HG03097 (cell line): ENCODE data around the gene SALL4.
"Not testable (repeated sequence)": the region's sequence is repeated elsewhere in the genome, so short reads cannot be mapped to it uniquely, and the experiment has no call there.

Experiments
- ATAC-seq: cut with Tn5 transposase; IDR thresholded peaks from one replicate; pipeline ENCODE4 v1.9.1; 2021; ENCODE audit not compliant: unreplicated experiment, low FRiP score

The SALL4 gene

GRCh38 chr20:51802170-51802751, at the start of gene SALL4:
Gene SALL4 (minus strand): TSS chr20:51802521. CDS start chr20:51802408, 113 bp downstream.
- no peak for ATAC-seq

- ATAC-seq, result no peak
Observed at GRCh38 chr20:51848346-51848745, 46.0 kb upstream of the SALL4 start.

DNA sequence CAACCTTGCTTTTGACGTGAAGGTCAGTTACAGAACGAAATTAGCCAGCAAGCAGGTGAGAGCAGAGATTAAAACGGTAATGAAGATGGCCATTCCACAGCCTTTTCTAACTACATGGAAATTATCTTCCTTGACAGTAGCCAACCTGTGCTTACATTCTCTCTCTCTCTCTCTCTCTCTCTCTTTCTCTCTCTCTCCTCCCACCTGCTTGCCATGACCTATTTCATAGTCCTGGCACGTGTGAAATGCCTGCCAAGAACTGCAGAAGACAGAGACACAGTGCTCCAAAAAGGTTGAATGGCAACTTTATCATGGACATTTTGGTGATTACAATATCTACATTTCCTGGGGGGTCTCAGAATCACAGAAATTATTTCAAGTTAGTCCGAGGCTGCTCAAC, 38.5 kb upstream of the SALL4 start:
- no peak for ATAC-seq

GRCh38 chr20:51837876-51838420, 35.6 kb upstream of the SALL4 start:
- ATAC-seq, result no peak

GRCh38 chr20:51837436-51837835, 35.1 kb upstream of the SALL4 start:
- ATAC-seq, result no peak

GRCh38 chr20:51833326-51833725, 31.0 kb upstream of the SALL4 start:
- ATAC-seq, result no peak

GRCh38 chr20:51832276-51832675, 30.0 kb upstream of the SALL4 start:
- no peak for ATAC-seq

- no peak for ATAC-seq
Observed at GRCh38 chr20:51831866-51832265, 29.5 kb upstream of the SALL4 start.

DNA sequence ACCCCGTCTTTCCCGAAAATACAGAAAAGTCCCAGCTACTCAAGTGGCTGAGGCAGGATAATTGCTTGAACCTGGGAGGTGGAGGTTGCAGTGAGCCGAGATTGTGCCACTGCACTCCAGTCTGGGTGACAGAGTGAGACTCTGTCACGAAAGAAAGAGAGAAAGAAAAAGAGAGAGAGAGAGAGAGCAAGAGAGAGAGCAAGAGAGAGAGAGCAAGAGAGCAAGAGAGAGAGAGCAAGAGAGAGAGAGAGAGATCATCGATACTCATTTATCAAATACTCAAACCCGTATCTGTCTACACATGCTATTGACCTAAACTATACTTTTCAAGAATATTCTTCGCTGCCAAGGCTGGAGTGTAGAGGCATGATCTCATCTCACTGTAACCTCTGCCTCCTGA, 28.2 kb upstream of the SALL4 start:
- ATAC-seq, result no peak

DNA sequence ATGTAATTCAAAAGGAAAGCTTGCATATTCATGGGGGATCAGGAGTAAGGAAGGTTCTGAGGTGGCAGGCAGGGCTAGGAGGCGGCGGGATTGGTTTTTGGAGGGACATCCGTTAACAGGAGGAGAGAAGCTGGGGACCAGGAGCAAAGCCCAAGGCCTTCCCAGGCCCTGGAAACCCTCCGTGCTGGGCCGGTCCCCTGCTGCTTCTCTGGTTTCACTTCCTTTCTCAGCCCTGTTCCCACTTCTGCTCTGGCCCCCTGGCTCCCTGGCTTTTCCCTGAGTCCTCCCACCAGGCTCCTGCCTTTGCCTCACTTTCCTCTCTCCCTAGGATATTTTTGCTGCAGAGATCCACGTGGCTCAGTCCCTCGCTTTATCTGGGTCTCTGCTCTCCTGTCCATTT, 26.4 kb upstream of the SALL4 start:
- ATAC-seq, result no peak

DNA sequence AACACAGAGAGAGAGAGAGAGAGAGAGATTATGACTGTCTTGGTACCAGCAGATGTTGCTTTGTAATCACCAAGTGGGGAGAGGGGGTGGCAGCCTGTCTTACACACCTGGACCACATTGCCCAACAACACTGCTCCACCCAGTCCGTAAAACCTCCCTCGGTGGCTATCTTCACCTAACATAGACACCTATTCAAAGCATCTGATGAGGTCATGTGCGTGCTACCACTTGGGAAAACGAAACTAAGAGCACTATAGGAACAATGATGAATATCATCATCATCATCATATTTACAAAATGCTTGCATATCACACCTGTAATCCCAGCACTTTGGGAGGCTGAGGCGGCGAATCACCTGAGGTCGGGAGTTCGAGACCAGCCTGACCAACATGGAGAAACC, 24.1 kb upstream of the SALL4 start:
- no peak for ATAC-seq

DNA sequence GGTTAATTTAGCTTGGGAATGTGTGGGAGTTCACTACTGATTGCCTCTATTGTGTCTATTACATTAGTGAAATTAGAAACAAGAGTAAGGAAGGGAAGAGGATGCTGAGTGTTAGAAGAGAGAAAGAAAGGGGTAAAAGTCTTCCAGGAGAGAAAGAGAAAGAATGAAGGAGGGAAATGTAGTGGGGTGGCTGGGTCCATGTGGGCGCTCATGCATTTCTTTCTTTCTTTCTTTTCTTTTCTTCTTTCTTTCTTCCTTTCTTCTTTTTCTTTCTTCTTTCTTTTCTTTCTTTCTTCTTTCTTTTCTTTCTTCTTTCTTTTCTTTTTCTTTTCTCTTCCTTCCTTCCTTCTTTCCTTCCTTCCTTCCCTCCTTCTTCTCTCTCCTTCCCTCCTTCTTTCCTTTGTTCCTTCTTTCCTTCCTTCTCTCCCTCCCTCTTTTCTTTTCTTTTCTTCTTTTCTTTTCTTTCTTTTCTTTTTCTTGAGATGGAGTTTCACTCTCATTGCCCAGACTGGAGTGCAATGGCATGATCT, 16.2 kb upstream of the SALL4 start:
- ATAC-seq, result no peak

GRCh38 chr20:51816856-51817255, 14.5 kb upstream of the SALL4 start:
- ATAC-seq, result not testable (repeated sequence)

DNA sequence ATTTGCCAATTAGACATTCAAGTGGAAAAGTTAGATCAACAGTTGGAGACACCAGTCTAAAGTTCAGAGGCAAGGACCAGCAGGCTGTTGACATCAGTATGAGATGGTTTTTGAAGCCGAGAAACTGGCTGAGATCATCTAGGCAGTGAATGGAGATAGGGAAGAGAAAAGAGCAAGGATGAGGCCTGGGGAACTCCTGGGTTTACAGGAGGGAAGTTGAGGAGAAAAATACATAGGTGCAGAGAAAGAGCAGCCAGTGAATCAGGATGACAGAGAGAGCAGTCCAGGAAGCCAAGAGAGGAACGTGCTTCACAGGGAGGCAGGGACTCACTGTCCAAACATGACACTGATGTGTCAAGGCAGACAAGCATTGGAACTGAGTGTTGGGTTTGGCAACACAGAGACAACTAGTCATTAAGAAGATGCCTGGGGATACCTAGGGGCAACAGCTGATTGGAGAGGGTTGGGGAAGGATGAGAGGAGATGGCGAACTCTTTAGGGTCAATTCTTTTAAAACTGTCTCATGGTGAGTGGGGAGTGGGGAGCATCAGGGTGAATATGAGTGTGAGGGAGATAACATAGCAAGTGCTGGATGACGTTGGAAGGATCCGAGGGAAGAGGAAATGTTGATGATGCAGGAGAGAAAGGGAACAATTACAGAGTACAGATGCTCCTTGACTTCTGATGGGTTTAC, 13.2 kb upstream of the SALL4 start:
- no peak for ATAC-seq

DNA sequence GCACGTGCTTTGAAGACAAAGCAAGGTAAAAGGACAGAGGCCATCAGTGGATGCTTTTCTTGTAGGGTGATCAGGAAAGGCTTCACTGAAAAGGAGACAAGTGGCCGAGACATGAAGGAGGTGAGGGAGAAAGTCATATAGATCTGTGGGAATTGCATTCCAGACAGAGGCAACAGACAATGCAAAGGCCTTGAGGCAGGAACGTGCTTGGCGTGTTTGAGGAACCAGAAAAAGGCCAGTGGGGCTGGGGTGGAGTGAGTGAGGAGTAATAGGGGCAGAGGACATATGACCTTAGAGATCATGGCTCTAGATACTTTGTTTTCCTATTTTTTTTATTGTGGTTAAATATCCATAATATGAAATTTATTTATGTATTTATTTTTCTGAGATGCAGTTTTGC, 10.5 kb upstream of the SALL4 start:
- ATAC-seq, result no peak

GRCh38 chr20:51811514-51812128, 9.3 kb upstream of the SALL4 start:
- no peak for ATAC-seq

DNA sequence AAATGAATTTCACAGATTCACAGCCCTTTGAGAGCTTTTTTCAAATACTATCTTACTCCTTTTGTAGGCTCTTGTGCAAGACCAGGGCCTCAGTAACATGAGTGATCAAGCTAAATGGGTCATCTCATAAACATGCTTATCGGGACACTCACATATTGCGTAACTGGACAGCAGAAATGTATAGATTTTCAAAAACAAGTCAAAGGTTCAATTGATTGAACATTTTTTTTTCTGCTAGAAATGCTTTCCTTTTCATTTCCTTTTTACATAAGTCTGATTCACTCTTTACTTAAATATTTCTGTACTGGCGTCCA, 8.7 kb upstream of the SALL4 start:
- ATAC-seq, result no peak

DNA sequence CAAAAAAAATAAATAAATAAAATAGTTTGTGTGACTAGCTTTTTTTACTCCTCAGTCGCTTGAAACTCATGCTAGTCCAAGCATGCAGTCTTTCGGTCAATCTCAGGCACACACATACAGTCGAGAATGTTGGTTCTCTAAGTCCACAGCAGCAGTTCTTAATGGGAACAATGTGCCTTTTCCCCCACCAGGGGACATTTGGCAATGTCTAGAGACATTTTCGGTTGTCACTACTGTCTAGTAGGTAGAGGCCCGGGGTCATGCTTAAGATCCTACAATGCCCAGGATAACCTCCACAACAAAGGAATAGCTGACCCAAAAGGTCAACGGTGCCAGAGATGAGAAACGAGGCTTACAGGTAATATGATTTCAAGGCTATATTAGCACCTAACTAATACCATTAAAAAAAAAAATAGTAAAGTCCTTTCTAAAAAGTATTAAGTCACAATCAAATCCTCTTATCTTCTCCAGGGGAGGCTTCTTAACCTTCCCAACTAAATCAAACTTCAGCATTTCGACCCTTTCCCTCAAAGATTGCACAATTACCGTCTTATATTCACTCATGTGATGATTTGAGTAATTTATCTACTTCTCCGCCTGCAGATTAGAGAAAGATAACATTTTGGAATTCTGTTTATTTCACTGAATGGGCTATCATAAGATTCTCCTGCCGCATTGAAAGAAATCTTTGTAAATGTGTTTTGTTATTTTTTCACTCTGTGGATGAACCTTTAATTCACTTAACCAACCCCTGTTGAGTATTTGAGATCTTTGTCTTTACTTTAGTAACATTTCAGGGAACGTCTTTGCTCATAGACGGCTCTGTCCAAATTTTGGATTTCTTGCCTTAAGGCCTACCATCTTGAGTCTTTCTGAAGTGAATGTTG, 8.1 kb upstream of the SALL4 start:
- no peak for ATAC-seq

DNA sequence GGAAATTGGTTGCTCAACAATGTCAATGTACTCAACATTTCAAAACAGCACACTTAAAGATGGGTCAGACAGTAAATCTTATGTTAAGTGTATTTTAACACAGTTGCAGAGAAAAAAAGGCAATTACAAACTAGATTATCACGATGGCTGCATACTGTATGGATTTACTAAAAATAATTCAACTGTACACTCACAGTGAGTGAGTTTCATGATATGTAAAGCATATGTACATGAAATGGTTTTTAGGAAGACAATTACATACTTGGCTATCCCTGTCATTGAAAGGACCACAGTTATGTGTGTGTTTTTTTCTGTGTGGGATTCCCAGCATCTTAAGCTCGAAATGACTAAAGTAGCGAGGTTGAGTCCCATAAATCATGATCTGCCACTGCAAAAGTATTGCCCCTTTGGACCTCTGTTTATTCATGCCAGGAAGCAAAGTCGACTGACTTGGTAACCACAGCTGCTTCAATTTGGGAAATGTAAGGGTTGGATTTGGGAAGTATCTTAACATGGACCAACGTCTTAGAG, 5.5 kb upstream of the SALL4 start:
- ATAC-seq, result no peak

- no peak for ATAC-seq
Observed at GRCh38 chr20:51804754-51805153, 2.4 kb upstream of the SALL4 start.
